CD4-positive, alpha-beta T cell treated with Interleukin-6 for 4 hours (primary cell): Measurements from ENCODE around the gene C2orf72.

Source experiments
- DNase-seq: peaks from one replicate; pipeline ENCODE4 v3.0.0-alpha.2; 2020; ENCODE audit warnings: mixed read lengths

Gene C2orf72

GRCh38 chr2:231088754-231089153, 51.4 kb downstream of the C2orf72 start:
- DNase-seq, result no peak

GRCh38 chr2:231093933-231094332, 56.6 kb downstream of the C2orf72 start:
- DNase-seq, result no peak

- no peak for DNase-seq
Observed at GRCh38 chr2:231094736-231095346, 57.5 kb downstream of the C2orf72 start.
